ENCODE results near the gene ISLR.

DNA sequence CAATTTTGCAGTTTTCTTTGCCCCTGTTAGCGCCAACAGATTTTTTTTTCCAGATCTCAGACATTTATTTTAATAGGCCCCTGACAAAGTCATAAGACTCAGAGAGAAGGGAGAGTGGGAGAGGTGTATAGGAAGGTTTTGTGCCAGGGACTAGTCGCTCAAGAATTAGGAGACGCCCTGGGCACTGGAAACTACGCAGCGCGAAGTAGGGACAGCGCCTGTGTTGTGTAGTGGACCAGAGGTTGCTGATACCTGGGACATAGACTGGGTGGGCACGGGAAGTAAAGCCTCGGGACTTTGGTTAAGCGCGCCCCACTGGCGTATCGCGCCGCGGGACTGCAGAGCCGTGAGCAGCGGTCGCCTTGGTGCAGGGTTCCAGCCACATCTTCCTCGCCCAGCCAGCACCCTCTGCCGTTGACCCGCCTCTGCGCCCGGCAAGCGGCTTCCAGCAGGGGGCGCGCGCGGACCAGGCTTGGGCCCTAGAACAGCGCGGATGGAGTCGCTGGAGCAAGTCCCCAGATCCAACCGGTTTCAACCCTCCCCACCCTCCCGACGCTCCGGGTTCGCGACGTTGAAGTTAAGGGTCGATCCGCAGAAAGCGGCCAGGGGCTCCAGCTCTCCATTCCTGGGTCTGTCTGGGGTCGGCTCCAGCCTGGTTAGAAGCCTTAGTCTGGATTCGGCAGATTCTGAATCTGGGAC, 46.1 kb upstream of the ISLR start:
- TF ChIP-seq, protein P1, sequence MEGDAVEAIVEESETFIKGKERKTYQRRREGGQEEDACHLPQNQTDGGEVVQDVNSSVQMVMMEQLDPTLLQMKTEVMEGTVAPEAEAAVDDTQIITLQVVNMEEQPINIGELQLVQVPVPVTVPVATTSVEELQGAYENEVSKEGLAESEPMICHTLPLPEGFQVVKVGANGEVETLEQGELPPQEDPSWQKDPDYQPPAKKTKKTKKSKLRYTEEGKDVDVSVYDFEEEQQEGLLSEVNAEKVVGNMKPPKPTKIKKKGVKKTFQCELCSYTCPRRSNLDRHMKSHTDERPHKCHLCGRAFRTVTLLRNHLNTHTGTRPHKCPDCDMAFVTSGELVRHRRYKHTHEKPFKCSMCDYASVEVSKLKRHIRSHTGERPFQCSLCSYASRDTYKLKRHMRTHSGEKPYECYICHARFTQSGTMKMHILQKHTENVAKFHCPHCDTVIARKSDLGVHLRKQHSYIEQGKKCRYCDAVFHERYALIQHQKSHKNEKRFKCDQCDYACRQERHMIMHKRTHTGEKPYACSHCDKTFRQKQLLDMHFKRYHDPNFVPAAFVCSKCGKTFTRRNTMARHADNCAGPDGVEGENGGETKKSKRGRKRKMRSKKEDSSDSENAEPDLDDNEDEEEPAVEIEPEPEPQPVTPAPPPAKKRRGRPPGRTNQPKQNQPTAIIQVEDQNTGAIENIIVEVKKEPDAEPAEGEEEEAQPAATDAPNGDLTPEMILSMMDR (IDR thresholded peaks at IDR 0.05), result peak; percentile 95 to 98 (median 96)
- TF ChIP-seq POLR2AphosphoS5 (IDR thresholded peaks at IDR 0.05) (peak; percentile 26), POLR2A (IDR thresholded peaks at IDR 0.05) (no peak)
